B cell (primary cell): ENCODE results near the gene TSSC4. TPM values are rescaled to one million over a fixed set of nuclear protein-coding genes. Genes with fewer than 3 reads are reported as not detected.
A peak's percentile ranks its signal among the peaks of the same experiment; 100 is the strongest.

Experiments
- ATAC-seq: fragments of 200-7000 bp; cut with Tn5 transposase; one replicate; pipeline ENCODE4 v1.10.0; 2021; ENCODE audit warnings: low read depth, mild to moderate bottlenecking, moderate number of reproducible peaks, moderate library complexity
- CTCF ChIA-PET: fragments of 350-600 bp; sonication (Branson Sonifier 250); formaldehyde crosslinking; loops from one replicate; lab custom pipeline; 2021; ENCODE audit warnings: antibody characterized with exemption, inconsistent platforms; lab: Charles Lee
- POLR2A ChIA-PET: fragments of 350-600 bp; sonication (Branson Sonifier 250); formaldehyde crosslinking; loops from one replicate; lab custom pipeline; 2021; ENCODE audit warnings: antibody characterized with exemption; lab: Charles Lee
- DNase-seq: peaks from one replicate; pipeline ENCODE4 v3.0.0; 2013
- H2AFZ ChIP-seq: 2 replicates; pipeline ENCODE4 v1.6.1; 2012; ENCODE audit warnings: mild to moderate bottlenecking, low read depth, low read length; ENCODE audit not compliant: insufficient read depth, poor library complexity, severe bottlenecking
- H3K27ac ChIP-seq, 2 donors: 1 replicate in 1 of 2; 2 replicates in 1 of 2; pipeline ENCODE4 v1.5.1; 2012 to 2013; ENCODE audit warnings: low read length in 2 of 2, mild to moderate bottlenecking in 2 of 2, moderate library complexity in 1 of 2
- H3K27me3 ChIP-seq, 4 experiments: fragments of 200-600 bp in 1 of 4; sonication (generic) in 1 of 4; replicated peaks in 1 of 4; 1 replicate in 2 of 4; 2 replicates in 2 of 4; pipeline versions ENCODE4 v1.6.1 to v1.7.0; 2013 to 2016; ENCODE audit warnings: low read length in 3 of 4, mild to moderate bottlenecking in 2 of 4, mixed read lengths in 1 of 4, moderate library complexity in 1 of 4; ENCODE audit not compliant: insufficient read depth in 4 of 4, control insufficient read depth in 3 of 4; ENCODE audit errors: control extremely low read depth in 1 of 4
- H3K36me3 ChIP-seq, 2 experiments: replicated peaks in 1 of 2; 1 replicate in 1 of 2; 2 replicates in 1 of 2; pipeline versions ENCODE4 v1.6.1 to v1.7.1; 2013; ENCODE audit warnings: low read length in 1 of 2; ENCODE audit not compliant: insufficient read depth in 2 of 2, control insufficient read depth in 1 of 2; ENCODE audit errors: control extremely low read depth in 1 of 2, extremely low read depth in 1 of 2
- H3K4me1 ChIP-seq, 2 donors: fragments of 200-600 bp in 1 of 2; sonication (generic) in 1 of 2; 1 replicate in 1 of 2; 2 replicates in 1 of 2; pipeline versions ENCODE4 v1.5.1 to v1.6.1; 2013 to 2017; ENCODE audit warnings: low read length in 2 of 2; ENCODE audit not compliant: control insufficient read depth in 2 of 2, insufficient read depth in 2 of 2
- H3K4me2 ChIP-seq: replicated peaks from 2 replicates; pipeline ENCODE3; 2012; ENCODE audit warnings: mild to moderate bottlenecking, low read depth, low read length; ENCODE audit not compliant: poor library complexity, severe bottlenecking
- H3K4me3 ChIP-seq, 5 experiments: fragments of 200-600 bp in 1 of 5; sonication (generic) in 1 of 5; 1 replicate in 3 of 5; 2 replicates in 2 of 5; pipeline versions ENCODE4 v1.5.1 to v1.7.0; 2011 to 2016; ENCODE audit warnings: low read length in 4 of 5, mild to moderate bottlenecking in 4 of 5, low read depth in 2 of 5, control low read depth in 1 of 5, moderate library complexity in 1 of 5; ENCODE audit not compliant: insufficient read depth in 1 of 5; ENCODE audit errors: control extremely low read depth in 1 of 5, extremely low read depth in 1 of 5
- H3K79me2 ChIP-seq: fragments of 200-600 bp; sonication (generic); one replicate; pipeline ENCODE4 v1.6.0; 2016; ENCODE audit warnings: low read length; ENCODE audit not compliant: control insufficient read depth, insufficient read depth
- H3K9ac ChIP-seq: fragments of 200-600 bp; sonication (generic); 2 replicates; pipeline ENCODE4 v1.6.1; 2017; ENCODE audit warnings: mild to moderate bottlenecking, low read length, moderate library complexity
- H3K9me3 ChIP-seq, 3 donors: one replicate each; pipeline versions ENCODE4 v1.6.1 to v1.7.1; 2013; ENCODE audit warnings: low read length in 2 of 3; ENCODE audit not compliant: control insufficient read depth in 2 of 3, insufficient read depth in 1 of 3; ENCODE audit errors: control extremely low read depth in 1 of 3
- H4K20me1 ChIP-seq: 2 replicates; pipeline ENCODE4 v1.6.0; 2012; ENCODE audit warnings: mild to moderate bottlenecking, low read length; ENCODE audit not compliant: insufficient read depth, control insufficient read depth, poor library complexity, severe bottlenecking
- H3K27ac Mint-ChIP-seq: one replicate; pipeline ENCODE4 v1.8.0; 2021; ENCODE audit warnings: mixed read lengths
- H3K27me3 Mint-ChIP-seq: one replicate; pipeline ENCODE4 v1.8.0; 2021; ENCODE audit warnings: mixed read lengths
- H3K4me1 Mint-ChIP-seq: one replicate; pipeline ENCODE4 v1.8.0; 2021; ENCODE audit warnings: mixed read lengths
- H3K4me3 Mint-ChIP-seq: one replicate; pipeline ENCODE4 v1.8.0; 2021; ENCODE audit warnings: mixed read lengths
- H3K9me3 Mint-ChIP-seq: one replicate; pipeline ENCODE4 v1.8.0; 2022; ENCODE audit warnings: mixed read lengths; ENCODE audit not compliant: insufficient read depth
- EZH2 ChIP-seq: IDR thresholded peaks from 2 replicates; pipeline ENCODE4 v1.6.1; 2012; ENCODE audit warnings: borderline replicate concordance, low read depth, mild to moderate bottlenecking, moderate library complexity, low read length; ENCODE audit not compliant: insufficient read depth, poor library complexity, severe bottlenecking
- WGBS: methylation state at CpG from one replicate; pipeline ENCODE4 v1.1.5; 2013; ENCODE audit warnings: missing lambda C conversion rate; ENCODE audit not compliant: insufficient coverage; 5-methylcytosine and 5-hydroxymethylcytosine counted together
- intact Hi-C: fragments of 100-400 bp; cut with micrococcal nuclease; formaldehyde crosslinking; loops from one replicate; pipeline ENCODE4 v1.10.0; 2022
- polyA plus RNA-seq: library from polyadenylated mRNA; depleted of rRNA; stranded (reverse); fragments of >200 nt; gene quantifications from 2 replicates; pipeline ENCODE4 v1.2.3, GENCODE V29; 2012
- total RNA-seq, 2 donors: library from RNA; stranded (reverse); fragments of 120-200 nt in 1 of 2; gene quantifications; 1 replicate in 1 of 2; 2 replicates in 1 of 2; pipeline versions ENCODE4 v1.2.3 to v1.2.4, GENCODE V29; 2013 to 2022
- TF ChIP-seq, protein P1 (sequence below): fragments of 200-600 bp; IDR thresholded peaks from one replicate; pipeline ENCODE4 v1.8.0; 2022; ENCODE audit warnings: antibody characterized with exemption, mild to moderate bottlenecking

TSSC4 gene
- total and polyA plus RNA-seq, 2 donors (not counting 1 experiment from before 2014, with no cell fraction given): 49.4 to 57.5 TPM

DNA sequence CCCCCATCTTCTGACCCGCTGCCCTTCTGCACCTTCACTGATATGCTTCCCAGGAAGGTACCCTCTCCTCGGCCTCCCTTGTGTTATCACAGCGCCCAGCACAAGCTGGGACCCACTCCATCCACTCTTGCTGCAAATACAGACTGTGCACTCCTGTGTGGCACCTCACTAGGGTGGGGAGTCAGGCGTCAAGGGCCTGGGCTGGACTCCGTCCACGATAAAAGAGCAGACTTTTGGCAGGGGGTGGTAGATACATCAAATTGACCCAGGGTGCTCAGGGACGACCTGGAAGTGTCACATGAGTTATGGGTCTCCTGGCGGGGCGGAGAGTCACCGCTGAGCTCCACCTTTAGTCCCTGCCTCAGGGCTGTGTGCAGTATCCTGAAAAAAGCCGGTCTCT lies 42.9 kb downstream of the TSSC4 start:
- Histone ChIP-seq H3K9ac (no peak overlapping the region), H3K79me2 (peaks cover 24% of the 10 kb centered on the region), H3K36me3 (no peaks in the 10 kb centered on the region), H3K4me2 (no peak overlapping the region), H3K27ac (no peak overlapping the region), H4K20me1 (peaks cover 10% of the 10 kb centered on the region), H3K27me3 (peaks cover 0 to 10% (median 0%) of the 10 kb centered on the region in 4 experiments), H3K4me1 (peaks cover 33 to 38% of the 10 kb centered on the region in 2 donors), H2AFZ (no peak overlapping the region), H3K4me3 (no peak overlapping the region), H3K9me3 (peaks cover 0 to 8% (median 0%) of the 10 kb centered on the region in 3 donors)
- Mint-ChIP-seq H3K9me3 (peaks cover 4% of the 10 kb centered on the region), H3K27me3 (no peaks in the 10 kb centered on the region), H3K4me3 (peak overlapping the region; percentile 67), H3K4me1 (peaks cover 31% of the 10 kb centered on the region), H3K27ac (no peak overlapping the region)
- TF ChIP-seq, protein P1, sequence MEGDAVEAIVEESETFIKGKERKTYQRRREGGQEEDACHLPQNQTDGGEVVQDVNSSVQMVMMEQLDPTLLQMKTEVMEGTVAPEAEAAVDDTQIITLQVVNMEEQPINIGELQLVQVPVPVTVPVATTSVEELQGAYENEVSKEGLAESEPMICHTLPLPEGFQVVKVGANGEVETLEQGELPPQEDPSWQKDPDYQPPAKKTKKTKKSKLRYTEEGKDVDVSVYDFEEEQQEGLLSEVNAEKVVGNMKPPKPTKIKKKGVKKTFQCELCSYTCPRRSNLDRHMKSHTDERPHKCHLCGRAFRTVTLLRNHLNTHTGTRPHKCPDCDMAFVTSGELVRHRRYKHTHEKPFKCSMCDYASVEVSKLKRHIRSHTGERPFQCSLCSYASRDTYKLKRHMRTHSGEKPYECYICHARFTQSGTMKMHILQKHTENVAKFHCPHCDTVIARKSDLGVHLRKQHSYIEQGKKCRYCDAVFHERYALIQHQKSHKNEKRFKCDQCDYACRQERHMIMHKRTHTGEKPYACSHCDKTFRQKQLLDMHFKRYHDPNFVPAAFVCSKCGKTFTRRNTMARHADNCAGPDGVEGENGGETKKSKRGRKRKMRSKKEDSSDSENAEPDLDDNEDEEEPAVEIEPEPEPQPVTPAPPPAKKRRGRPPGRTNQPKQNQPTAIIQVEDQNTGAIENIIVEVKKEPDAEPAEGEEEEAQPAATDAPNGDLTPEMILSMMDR: no peak
- TF ChIP-seq EZH2: no peak
- POLR2A ChIA-PET: no interaction called here
- DNase-seq (no peak), ATAC-seq (no peak)
- CTCF ChIA-PET: interaction anchor here (2.0 to 4.1 kb wide), 3 partner anchors 84 to 444 kb away, joined by 7 to 25 read pairs (median 7); no protein-coding TSS in a partner anchor
- 74% methylated on average over 10 of the region's 11 CpGs for WGBS
- intact Hi-C loops: no loop called here
